Keratinocyte (primary cell): ENCODE measurements around the gene CC2D1B.

Source experiments
- CTCF ChIP-seq, 3 experiments: IDR thresholded peaks in 1 of 3; conservative IDR thresholded peaks in 1 of 3; optimal IDR thresholded peaks in 1 of 3; 2 replicates in 2 of 3; 3 replicates in 1 of 3; pipeline versions ENCODE3 to v1.5.1; 2011; ENCODE audit warnings: low read length in 3 of 3, mild to moderate bottlenecking in 3 of 3, moderate library complexity in 2 of 3, control low read depth in 1 of 3, inconsistent platforms in 1 of 3; ENCODE audit not compliant: insufficient read depth in 2 of 3; ENCODE audit errors: extremely low read depth in 1 of 3
- EZH2 ChIP-seq: IDR thresholded peaks from one replicate; pipeline ENCODE4 v1.6.1; 2012; ENCODE audit warnings: inconsistent platforms, mild to moderate bottlenecking, low read length, moderate library complexity

- TF ChIP-seq CTCF (optimal IDR thresholded peaks at IDR 0.05 in 1 of 3, IDR thresholded peaks at IDR 0.05 in 1 of 3, conservative IDR thresholded peaks at IDR 0.05 in 1 of 3; ENCODE audit: extremely low read depth in 1 of 3, insufficient read depth in 2 of 3, low read length in 3 of 3) (no peak), EZH2 (no peak)
These were observed 47.5 kb upstream of the CC2D1B start for GRCh38 chr1:52413410-52413989.
